Esophagus squamous epithelium (tissue), 4 donors: ENCODE measurements around the gene DBF4.

Experiments used
- POLR2A ChIP-seq, 4 donors: fragments of 450-650 bp; IDR thresholded peaks; one replicate each; pipeline ENCODE4 v1.6.1; 2017; ENCODE audit warnings: antibody characterized with exemption in 4 of 4, mild to moderate bottlenecking in 4 of 4, moderate library complexity in 3 of 4
- TF ChIP-seq, protein P1 (sequence below), 6 experiments: fragments of 450-650 bp in 4 of 6; fragments of 200-600 bp in 2 of 6; sonication (generic) in 2 of 6; IDR thresholded peaks; one replicate each; pipeline ENCODE4 v1.5.1; 2016 to 2019; ENCODE audit warnings: antibody characterized with exemption in 6 of 6, mild to moderate bottlenecking in 4 of 6, moderate library complexity in 4 of 6

- TF ChIP-seq, protein P1, sequence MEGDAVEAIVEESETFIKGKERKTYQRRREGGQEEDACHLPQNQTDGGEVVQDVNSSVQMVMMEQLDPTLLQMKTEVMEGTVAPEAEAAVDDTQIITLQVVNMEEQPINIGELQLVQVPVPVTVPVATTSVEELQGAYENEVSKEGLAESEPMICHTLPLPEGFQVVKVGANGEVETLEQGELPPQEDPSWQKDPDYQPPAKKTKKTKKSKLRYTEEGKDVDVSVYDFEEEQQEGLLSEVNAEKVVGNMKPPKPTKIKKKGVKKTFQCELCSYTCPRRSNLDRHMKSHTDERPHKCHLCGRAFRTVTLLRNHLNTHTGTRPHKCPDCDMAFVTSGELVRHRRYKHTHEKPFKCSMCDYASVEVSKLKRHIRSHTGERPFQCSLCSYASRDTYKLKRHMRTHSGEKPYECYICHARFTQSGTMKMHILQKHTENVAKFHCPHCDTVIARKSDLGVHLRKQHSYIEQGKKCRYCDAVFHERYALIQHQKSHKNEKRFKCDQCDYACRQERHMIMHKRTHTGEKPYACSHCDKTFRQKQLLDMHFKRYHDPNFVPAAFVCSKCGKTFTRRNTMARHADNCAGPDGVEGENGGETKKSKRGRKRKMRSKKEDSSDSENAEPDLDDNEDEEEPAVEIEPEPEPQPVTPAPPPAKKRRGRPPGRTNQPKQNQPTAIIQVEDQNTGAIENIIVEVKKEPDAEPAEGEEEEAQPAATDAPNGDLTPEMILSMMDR (IDR thresholded peaks at IDR 0.05), result no peak
- no peak for TF ChIP-seq POLR2A (IDR thresholded peaks at IDR 0.05)
These were observed 6.1 kb downstream of the DBF4 start for GRCh38 chr7:87882151-87882937.
